ENCODE data around the gene GPR160. TPM values are rescaled to one million over a fixed set of nuclear protein-coding genes. Genes with fewer than 3 reads are reported as not detected.

Gene GPR160
- total and polyA plus RNA-seq, 4 donors, result 0.99 to 7.2 (median 1.7) TPM

- H3K4me1 ChIP-seq (ENCODE audit: control insufficient read depth in 4 of 4, insufficient read depth in 4 of 4, low read length in 3 of 4), result no peaks in the 10 kb centered on the region
- no peak overlapping the region for H3K4me3 ChIP-seq (ENCODE audit: low read depth in 1 of 3, low read length in 3 of 3)
- H3K9me3 ChIP-seq (ENCODE audit: control insufficient read depth in 4 of 4, low read length in 3 of 4), result no peaks in the 10 kb centered on the region
- no peak for DNase-seq (ENCODE audit: low spot score)
- H3K27ac ChIP-seq (ENCODE audit: low read depth in 1 of 2, low read length in 2 of 2), result no peak overlapping the region
- no peaks in the 10 kb centered on the region for H3K27me3 ChIP-seq (ENCODE audit: control insufficient read depth in 4 of 4, insufficient read depth in 4 of 4, low read length in 3 of 4)
- H3K36me3 ChIP-seq (ENCODE audit: control insufficient read depth in 4 of 4, insufficient read depth in 3 of 4, low read depth in 1 of 4, low read length in 3 of 4), result peaks cover 8 to 32% (median 22%) of the 10 kb centered on the region in 4 donors
- no peak for TF ChIP-seq ZBTB33 (IDR thresholded peaks at IDR 0.05)
- H3K9ac ChIP-seq (ENCODE audit: low read depth in 1 of 2, low read length in 2 of 2), result no peak overlapping the region
- 99% methylated on average over 1 of the region's 1 CpG for WGBS
Measured at GRCh38 chr3:170083343-170083742, 45.5 kb downstream of the GPR160 start.

- Histone ChIP-seq H3K9me3 (ENCODE audit: control insufficient read depth in 4 of 4, low read length in 3 of 4) (no peaks in the 10 kb centered on the region), H3K4me3 (ENCODE audit: low read depth in 1 of 3, low read length in 3 of 3) (no peak overlapping the region), H3K4me1 (ENCODE audit: control insufficient read depth in 4 of 4, insufficient read depth in 4 of 4, low read length in 3 of 4) (no peaks in the 10 kb centered on the region), H3K9ac (ENCODE audit: low read depth in 1 of 2, low read length in 2 of 2) (no peak overlapping the region), H3K27me3 (ENCODE audit: control insufficient read depth in 4 of 4, insufficient read depth in 4 of 4, low read length in 3 of 4) (no peaks in the 10 kb centered on the region), H3K36me3 (ENCODE audit: control insufficient read depth in 4 of 4, insufficient read depth in 3 of 4, low read depth in 1 of 4, low read length in 3 of 4) (peaks cover 7 to 38% (median 25%) of the 10 kb centered on the region in 4 donors), H3K27ac (ENCODE audit: low read depth in 1 of 2, low read length in 2 of 2) (no peak overlapping the region)
- no peak for DNase-seq (ENCODE audit: low spot score)
- WGBS, result 98% methylated on average over 6 of the region's 6 CpGs
- TF ChIP-seq GABPA (IDR thresholded peaks at IDR 0.05 in 1 of 2, conservative IDR thresholded peaks at IDR 0.05 in 1 of 2), result no peak
- no peak for TF ChIP-seq YY1 (IDR thresholded peaks at IDR 0.05)
- TF ChIP-seq RXRA (IDR thresholded peaks at IDR 0.05), result no peak
- TF ChIP-seq CTCF (IDR thresholded peaks at IDR 0.05; ENCODE audit: low read depth, low read length, missing input control), result no peak
- TF ChIP-seq ZBTB33 (IDR thresholded peaks at IDR 0.05), result no peak
- TF ChIP-seq EGR1 (IDR thresholded peaks at IDR 0.05; ENCODE audit: low read depth in 2 of 2), result no peak
Measured at GRCh38 chr3:170085396-170085795, 47.6 kb downstream of the GPR160 start.

- DNase-seq (ENCODE audit: low spot score), result no peak
- Histone ChIP-seq H3K9ac (ENCODE audit: low read depth in 1 of 2, low read length in 2 of 2) (no peak overlapping the region), H3K4me3 (ENCODE audit: low read depth in 1 of 3, low read length in 3 of 3) (no peak overlapping the region), H3K36me3 (ENCODE audit: control insufficient read depth in 4 of 4, insufficient read depth in 3 of 4, low read depth in 1 of 4, low read length in 3 of 4) (peaks cover 2 to 50% (median 26%) of the 10 kb centered on the region in 4 donors), H3K27me3 (ENCODE audit: control insufficient read depth in 4 of 4, insufficient read depth in 4 of 4, low read length in 3 of 4) (no peaks in the 10 kb centered on the region), H3K27ac (ENCODE audit: low read depth in 1 of 2, low read length in 2 of 2) (no peak overlapping the region), H3K4me1 (ENCODE audit: control insufficient read depth in 4 of 4, insufficient read depth in 4 of 4, low read length in 3 of 4) (no peaks in the 10 kb centered on the region), H3K9me3 (ENCODE audit: control insufficient read depth in 4 of 4, low read length in 3 of 4) (no peaks in the 10 kb centered on the region)
- TF ChIP-seq HNF4G (IDR thresholded peaks at IDR 0.05) (no peak), MAX (IDR thresholded peaks at IDR 0.05) (no peak), JUND (IDR thresholded peaks at IDR 0.05) (no peak), HNF4A (conservative IDR thresholded peaks at IDR 0.05) (no peak), FOXA2 (IDR thresholded peaks at IDR 0.05) (no peak), RXRA (IDR thresholded peaks at IDR 0.05) (no peak), FOXA1 (IDR thresholded peaks at IDR 0.05) (no peak), NR2F2 (IDR thresholded peaks at IDR 0.05) (no peak), YY1 (IDR thresholded peaks at IDR 0.05) (no peak)
- 86% methylated on average over 3 of the region's 3 CpGs for WGBS
Measured at GRCh38 chr3:170089862-170090600, 52.2 kb downstream of the GPR160 start.

All from liver (tissue), 9 donors.